ENCODE measurements around the gene GLYR1.

Gene GLYR1

DNA sequence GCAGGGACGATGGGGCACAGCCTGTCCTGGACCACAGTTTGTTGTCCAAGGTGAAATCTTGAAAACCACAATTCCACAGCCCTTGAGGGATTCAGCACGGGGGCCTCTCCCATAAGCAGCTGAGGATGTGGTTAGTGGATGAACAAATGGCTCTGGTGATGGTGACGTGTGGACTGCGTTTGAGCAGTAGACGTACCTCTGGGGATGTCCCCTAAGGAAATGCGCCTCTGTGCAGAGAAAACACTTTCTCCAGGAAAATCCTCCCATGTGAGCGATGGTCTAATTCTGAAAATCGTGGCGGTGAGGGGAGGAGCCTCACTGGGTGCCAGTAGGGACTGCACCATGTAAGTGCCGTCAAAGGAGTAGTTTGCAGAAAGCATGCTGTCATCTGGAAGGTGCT, 56.2 kb downstream of the GLYR1 start:
- Histone ChIP-seq H3K9me3 (ENCODE audit: low read length) (no peaks in the 10 kb centered on the region), H3K27ac (ENCODE audit: low read depth, low read length, poor library complexity, severe bottlenecking) (no peak overlapping the region), H3F3A (ENCODE audit: insufficient read depth, low read length) (no peaks in the 10 kb centered on the region), H3K27me3 (ENCODE audit: insufficient read depth, low read length) (no peaks in the 10 kb centered on the region; the same call in 1 of the 2 replicates), H3K4me3 (ENCODE audit: low read depth, low read length, poor library complexity, severe bottlenecking) (no peak overlapping the region), H2AFZ (ENCODE audit: low read length) (no peak overlapping the region), H3K36me3 (ENCODE audit: insufficient read depth, low read length) (no peaks in the 10 kb centered on the region), H3K4me2 (ENCODE audit: low read length) (no peak overlapping the region), H3K4me1 (ENCODE audit: insufficient read depth, low read length, severe bottlenecking) (peaks cover 3% of the 10 kb centered on the region), H3K9ac (ENCODE audit: low read length) (no peak overlapping the region), H3K79me2 (ENCODE audit: insufficient read depth, low read length) (no peaks in the 10 kb centered on the region), H4K20me1 (ENCODE audit: insufficient read depth, low read length) (no peaks in the 10 kb centered on the region), H3K9me2 (ENCODE audit: low read depth, low read length) (no peaks in the 10 kb centered on the region)
- TF ChIP-seq, protein P1, sequence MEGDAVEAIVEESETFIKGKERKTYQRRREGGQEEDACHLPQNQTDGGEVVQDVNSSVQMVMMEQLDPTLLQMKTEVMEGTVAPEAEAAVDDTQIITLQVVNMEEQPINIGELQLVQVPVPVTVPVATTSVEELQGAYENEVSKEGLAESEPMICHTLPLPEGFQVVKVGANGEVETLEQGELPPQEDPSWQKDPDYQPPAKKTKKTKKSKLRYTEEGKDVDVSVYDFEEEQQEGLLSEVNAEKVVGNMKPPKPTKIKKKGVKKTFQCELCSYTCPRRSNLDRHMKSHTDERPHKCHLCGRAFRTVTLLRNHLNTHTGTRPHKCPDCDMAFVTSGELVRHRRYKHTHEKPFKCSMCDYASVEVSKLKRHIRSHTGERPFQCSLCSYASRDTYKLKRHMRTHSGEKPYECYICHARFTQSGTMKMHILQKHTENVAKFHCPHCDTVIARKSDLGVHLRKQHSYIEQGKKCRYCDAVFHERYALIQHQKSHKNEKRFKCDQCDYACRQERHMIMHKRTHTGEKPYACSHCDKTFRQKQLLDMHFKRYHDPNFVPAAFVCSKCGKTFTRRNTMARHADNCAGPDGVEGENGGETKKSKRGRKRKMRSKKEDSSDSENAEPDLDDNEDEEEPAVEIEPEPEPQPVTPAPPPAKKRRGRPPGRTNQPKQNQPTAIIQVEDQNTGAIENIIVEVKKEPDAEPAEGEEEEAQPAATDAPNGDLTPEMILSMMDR (IDR thresholded peaks at IDR 0.05; ENCODE audit: low read length) = no peak
- TF ChIP-seq EZH2 (IDR thresholded peaks at IDR 0.05; ENCODE audit: borderline replicate concordance, low read length) = no peak

DNA sequence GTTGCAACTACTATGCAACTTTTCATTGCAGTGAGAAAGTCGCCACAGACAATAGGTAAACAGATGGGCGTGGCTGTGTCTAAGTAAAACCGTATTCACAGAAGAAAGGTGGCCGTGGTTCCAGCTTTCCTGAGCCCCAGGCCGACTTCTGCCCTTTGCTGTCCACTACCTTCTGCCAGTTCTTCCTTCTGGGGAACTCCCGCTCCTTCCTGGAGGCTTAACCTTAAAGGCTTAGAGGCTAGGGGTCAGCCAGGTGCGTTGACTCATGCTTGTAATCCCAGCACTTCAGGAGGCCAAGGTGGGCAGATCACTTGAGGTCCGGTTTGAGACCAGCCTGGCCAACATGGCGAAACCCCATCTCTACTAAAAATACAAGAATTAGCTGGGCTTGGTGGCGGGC, 56.8 kb downstream of the GLYR1 start:
- Histone ChIP-seq H3K9ac (ENCODE audit: low read length) (no peak overlapping the region), H3K4me1 (ENCODE audit: insufficient read depth, low read length, severe bottlenecking) (peaks cover 3% of the 10 kb centered on the region), H3K27me3 (ENCODE audit: insufficient read depth, low read length) (no peaks in the 10 kb centered on the region; the same call in 1 of the 2 replicates), H3F3A (ENCODE audit: insufficient read depth, low read length) (no peaks in the 10 kb centered on the region), H3K79me2 (ENCODE audit: insufficient read depth, low read length) (no peaks in the 10 kb centered on the region), H3K4me3 (ENCODE audit: low read depth, low read length, poor library complexity, severe bottlenecking) (no peak overlapping the region), H3K36me3 (ENCODE audit: insufficient read depth, low read length) (no peaks in the 10 kb centered on the region), H3K4me2 (ENCODE audit: low read length) (no peak overlapping the region), H2AFZ (ENCODE audit: low read length) (no peak overlapping the region), H3K27ac (ENCODE audit: low read depth, low read length, poor library complexity, severe bottlenecking) (no peak overlapping the region), H3K9me2 (ENCODE audit: low read depth, low read length) (no peaks in the 10 kb centered on the region), H4K20me1 (ENCODE audit: insufficient read depth, low read length) (no peaks in the 10 kb centered on the region), H3K9me3 (ENCODE audit: low read length) (no peaks in the 10 kb centered on the region)
- TF ChIP-seq EZH2 (IDR thresholded peaks at IDR 0.05; ENCODE audit: borderline replicate concordance, low read length) = no peak
- TF ChIP-seq, protein P1 (IDR thresholded peaks at IDR 0.05; ENCODE audit: low read length) = no peak

DNA sequence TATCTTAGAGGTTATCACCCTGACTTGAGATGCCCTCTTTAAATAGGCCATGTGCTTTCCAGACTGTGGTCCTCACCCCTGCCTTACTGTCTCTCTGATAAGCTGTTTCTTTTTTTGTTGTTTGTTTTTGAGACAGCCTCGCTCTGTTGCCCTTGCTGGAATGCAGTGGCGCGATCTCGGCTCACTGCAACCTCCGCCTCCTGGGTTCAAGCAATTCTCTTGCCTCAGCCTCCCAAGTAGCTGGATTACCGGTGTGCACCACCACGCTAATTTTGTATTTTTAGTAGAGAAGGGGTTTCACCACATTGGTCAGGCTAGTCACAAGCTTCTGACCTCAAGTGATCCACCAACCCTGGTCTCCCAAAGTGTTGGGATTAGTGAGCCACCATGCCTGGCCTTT, 58.2 kb downstream of the GLYR1 start:
- Histone ChIP-seq H3F3A (ENCODE audit: insufficient read depth, low read length) (no peaks in the 10 kb centered on the region), H3K9ac (ENCODE audit: low read length) (no peak overlapping the region), H2AFZ (ENCODE audit: low read length) (no peak overlapping the region), H3K79me2 (ENCODE audit: insufficient read depth, low read length) (no peaks in the 10 kb centered on the region), H3K27ac (ENCODE audit: low read depth, low read length, poor library complexity, severe bottlenecking) (no peak overlapping the region), H3K4me2 (ENCODE audit: low read length) (no peak overlapping the region), H3K27me3 (ENCODE audit: insufficient read depth, low read length) (no peaks in the 10 kb centered on the region; the same call in 1 of the 2 replicates), H3K9me2 (ENCODE audit: low read depth, low read length) (no peaks in the 10 kb centered on the region), H3K9me3 (ENCODE audit: low read length) (no peaks in the 10 kb centered on the region), H3K4me1 (ENCODE audit: insufficient read depth, low read length, severe bottlenecking) (peaks cover 3% of the 10 kb centered on the region), H3K36me3 (ENCODE audit: insufficient read depth, low read length) (no peaks in the 10 kb centered on the region), H4K20me1 (ENCODE audit: insufficient read depth, low read length) (no peaks in the 10 kb centered on the region), H3K4me3 (ENCODE audit: low read depth, low read length, poor library complexity, severe bottlenecking) (no peak overlapping the region)
- TF ChIP-seq, protein P1 (IDR thresholded peaks at IDR 0.05; ENCODE audit: low read length) = no peak
- no peak for TF ChIP-seq EZH2 (IDR thresholded peaks at IDR 0.05; ENCODE audit: borderline replicate concordance, low read length)

Data from OCI-LY1 (cell line).